Cardiac septum (tissue), 1 donor: ENCODE data around the gene SWT1. TPM values are rescaled to one million over a fixed set of nuclear protein-coding genes. Genes with fewer than 3 reads are reported as not detected.

Source experiments
- DNase-seq: peaks from one replicate; pipeline ENCODE4 v3.0.0-alpha.2; 2020; ENCODE audit warnings: low spot score
- intact Hi-C: fragments of 100-400 bp; cut with DNase I; formaldehyde crosslinking; loops from one replicate; pipeline ENCODE4 v1.14.0; 2022
- total RNA-seq: library from RNA; stranded (reverse); fragmentation: NEBNext Ultra II Directional; extraction: Animal tissue kit (Norgen Biotek cat#: 25700); gene quantifications from one replicate; pipeline ENCODE4 v1.2.1, GENCODE V29; 2021
- donor health status: DM: no; HTN: no; CAD: no.

The SWT1 gene
- total RNA-seq, 1 donor from 2014 or later: 5.3 TPM

DNA sequence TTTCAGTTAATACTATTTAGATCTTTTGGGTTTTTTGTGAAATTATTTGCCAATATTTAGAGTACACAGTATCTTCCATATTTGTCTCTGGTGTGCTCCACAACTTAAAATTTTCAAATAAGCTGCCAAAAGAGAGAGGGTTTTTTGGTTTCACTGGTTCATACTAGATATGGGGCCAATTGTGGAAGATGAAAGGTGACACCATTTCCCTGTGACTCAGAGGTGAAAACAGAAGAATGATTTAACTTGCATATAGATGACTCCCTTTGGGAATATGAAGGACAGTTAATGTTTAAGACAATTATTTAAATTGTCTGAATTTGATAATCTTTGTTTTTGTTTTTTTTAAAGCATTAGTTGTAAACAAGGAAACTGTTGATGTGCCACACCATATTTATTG, 122.6 kb downstream of the SWT1 start:
- intact Hi-C loops: no loop called here
- DNase-seq: no peak

DNA sequence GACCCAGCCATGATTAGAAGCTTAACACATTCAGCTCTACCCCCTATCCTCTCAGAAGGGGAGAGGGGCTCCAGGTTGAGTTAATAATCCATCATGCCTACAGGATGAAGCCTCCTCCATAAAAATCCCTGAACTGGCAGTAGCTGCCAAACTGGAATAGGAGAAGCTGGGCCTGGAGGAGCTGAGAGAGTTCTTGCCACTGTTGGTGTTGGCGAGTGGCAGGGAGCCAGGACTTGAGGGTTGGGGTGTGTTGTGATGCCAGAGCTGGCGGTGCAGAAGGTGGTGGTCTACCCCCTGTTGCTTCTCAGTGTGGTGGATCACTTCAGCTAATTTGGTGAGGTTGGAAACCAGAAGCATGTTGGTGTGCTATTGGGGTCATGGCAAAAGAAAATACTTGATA, 123.6 kb downstream of the SWT1 start:
- intact Hi-C loops: no loop called here
- DNase-seq: no peak

DNA sequence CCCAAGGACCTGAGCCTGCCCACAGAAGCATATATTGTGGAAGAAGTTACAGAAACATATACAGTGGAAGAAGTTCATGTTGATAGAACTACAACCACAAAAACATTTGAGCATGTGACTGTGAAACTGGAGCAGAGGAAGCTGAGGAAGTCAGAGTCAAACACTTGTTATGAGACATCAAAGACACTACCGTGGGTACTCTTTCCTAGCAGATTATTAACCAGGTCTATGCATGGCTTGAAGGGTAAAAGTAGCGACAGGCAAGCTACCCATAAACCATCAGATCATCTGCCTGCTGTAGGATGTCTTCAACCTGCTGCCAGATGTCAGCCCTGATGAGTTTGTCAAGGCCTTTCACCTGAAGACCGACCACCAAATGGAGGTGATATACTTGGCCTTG, 124.3 kb downstream of the SWT1 start:
- no peak for DNase-seq
- intact Hi-C loops: no loop called here

DNA sequence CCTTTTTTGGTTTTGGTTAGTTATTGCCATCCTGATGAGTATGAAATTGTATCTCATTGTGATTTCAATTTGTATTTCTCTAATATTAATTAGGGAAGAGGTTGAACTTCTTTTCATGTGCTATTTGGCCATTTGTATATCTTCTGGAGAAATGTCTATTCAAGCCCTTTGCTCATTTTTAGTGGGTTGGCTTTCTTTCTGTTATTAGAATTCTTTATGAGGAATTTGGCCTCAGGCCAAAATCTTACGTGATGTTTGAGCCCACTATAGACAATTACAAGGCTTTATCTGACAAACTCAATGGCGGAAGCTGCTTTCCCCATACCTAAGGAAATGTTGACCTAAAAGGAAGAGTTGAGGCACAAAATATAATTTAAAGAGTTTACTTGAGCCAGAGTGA, 127.1 kb downstream of the SWT1 start:
- intact Hi-C loops: no loop called here
- no peak for DNase-seq

DNA sequence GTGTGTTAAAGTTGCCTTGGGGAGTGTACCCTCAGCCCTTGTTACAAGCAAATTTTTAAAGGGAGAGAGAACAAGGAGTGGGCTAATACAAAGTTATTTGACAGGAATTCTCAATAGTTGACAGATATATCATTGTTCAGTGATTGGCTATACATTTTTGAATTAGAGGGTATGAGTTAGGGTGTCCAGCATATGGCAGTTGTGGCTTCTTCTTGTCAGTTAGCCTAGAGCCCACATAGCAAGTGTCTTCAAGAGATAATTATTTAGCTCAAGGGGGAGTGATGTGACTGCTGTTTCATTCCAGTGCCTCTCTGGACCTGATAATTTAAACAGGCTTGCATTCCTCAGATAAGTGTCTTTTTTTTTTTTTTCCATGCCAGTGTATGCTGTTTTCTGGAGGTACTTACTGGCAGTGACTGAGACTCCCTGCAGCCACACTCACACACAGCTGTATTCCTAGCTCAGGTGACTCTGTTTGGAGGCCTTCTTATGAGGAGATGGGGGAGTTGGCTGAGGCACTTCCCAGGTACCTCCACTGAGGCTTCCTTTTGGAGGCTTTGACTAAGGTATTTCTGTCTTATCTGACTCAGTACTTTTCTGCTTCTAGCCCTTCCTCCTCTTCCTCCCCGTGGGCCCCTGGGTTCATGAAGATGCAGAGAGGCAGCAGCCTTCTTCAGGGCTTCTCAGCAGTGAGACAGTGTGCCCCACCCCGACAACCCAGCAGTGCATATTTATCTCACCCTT, 127.7 kb downstream of the SWT1 start:
- intact Hi-C loops: no loop called here
- no peak for DNase-seq

DNA sequence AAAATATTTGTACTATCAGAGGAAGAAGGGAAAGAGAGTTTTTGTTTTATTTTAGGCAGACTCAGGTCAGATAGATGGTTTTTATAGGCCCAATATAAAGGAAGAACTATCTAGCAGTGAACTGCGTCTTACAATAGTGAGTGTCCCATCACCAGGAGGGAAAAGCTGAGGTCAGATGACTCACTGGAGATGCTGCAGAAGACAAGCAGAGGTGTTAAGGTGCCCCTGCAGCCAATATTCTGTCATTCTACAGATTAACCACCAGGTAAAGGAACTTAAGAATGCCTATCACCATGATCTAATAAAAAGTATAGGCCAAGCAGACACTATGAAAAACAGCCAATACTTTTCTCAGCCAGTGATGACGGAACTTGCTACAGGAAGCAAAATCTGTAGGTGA, 130.5 kb downstream of the SWT1 start:
- DNase-seq: no peak

DNA sequence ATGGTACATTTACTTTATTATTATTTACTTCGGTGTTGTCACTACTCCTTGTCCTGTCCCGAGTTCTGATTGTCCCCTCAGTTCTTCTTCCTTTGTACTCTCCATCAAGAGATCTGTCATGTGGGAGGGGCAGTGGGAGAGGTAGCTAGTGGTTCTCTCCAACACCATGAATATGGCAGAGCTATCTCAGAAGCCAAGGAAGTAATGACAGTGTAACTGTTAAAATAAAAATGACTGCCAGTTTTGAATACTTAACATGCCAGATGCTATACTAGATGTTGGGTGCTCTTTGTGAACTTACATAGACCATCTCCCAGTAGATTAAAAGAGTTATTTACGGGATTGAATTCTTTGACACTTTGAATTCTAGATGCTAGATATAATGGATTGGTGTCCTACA, 131.5 kb downstream of the SWT1 start:
- no peak for DNase-seq
- intact Hi-C loops: no loop called here

More for the DNA sequence above, 130.5 kb downstream of the SWT1 start:
- intact Hi-C loops: no loop called here

DNA sequence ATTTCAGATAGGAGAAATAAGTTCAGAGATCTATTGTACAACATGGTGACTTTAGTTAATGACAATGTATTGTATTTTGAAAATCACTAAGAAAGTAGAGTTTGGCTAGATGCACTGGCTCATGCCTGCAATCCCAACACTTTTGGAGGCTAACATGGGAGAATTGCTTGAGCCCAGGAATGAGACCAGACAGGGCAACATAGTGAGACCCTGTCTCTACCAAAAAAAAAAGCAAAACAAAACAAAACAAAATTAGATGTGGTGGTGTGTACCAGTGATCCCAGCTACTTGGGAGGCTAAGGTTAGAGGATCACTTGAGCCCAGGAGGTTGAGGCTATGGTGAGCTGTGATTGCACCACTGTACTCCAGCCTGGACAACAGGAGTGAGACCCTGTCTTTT, 132.9 kb downstream of the SWT1 start:
- intact Hi-C loops: no loop called here
- no peak for DNase-seq

DNA sequence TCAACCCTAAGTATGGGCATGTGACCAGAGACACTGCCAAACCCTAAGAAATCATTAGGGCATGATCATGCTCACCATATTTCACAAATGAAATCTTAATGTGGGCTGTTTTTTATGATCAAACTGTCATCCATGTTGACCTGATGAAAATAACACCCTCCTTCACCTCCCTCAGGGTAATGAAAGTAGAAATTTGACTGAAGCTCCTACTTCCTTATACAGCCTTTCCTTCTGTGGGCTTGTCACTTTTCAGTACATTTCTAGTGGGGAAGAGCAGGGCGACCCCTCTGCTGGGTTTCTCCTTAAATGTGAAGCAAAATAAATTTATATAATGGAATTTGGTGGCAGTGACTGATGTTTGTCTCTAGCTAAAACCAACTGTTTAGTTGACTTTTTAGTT, 134.2 kb downstream of the SWT1 start:
- no peak for DNase-seq
- intact Hi-C loops: no loop called here

DNA sequence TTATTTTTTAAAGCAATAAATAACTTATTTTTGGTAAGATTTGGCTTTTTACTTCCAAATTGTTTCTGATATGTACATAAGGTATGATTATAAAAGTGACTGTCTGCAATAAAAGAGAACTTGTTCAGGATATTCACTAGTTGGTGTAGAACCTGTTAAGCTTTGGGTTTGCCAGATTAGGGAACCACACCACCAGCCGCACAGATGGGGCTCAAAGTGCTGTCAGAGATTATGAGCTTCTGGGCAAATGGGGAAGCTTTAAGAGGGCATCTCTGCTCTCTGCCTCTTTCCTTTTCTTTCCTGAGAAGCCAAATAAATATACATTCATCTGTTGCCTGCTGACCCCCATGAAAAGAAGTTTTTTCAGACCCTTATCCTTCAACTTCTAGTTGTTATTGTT, 134.7 kb downstream of the SWT1 start:
- intact Hi-C loops: no loop called here
- no peak for DNase-seq

DNA sequence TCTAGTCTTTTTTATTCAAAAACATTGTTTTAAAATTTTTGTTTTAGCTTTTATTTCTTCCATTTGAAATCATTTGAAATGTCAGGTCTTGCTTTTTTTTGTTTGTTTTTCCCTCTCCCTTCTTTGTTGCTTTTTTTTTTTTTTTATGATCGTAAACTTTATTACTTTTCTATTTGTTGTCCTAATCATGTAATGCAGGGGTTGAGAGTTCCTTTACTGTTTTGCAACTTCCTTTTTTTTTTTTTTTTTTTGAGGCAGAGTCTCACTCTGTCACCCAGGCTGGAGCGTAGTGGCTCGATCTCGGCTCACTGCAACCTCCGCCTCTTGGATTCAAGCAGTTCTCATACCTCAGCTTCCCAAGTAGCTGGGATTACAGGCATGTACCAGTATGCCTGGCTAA, 135.3 kb downstream of the SWT1 start:
- intact Hi-C loops: no loop called here
- no peak for DNase-seq

DNA sequence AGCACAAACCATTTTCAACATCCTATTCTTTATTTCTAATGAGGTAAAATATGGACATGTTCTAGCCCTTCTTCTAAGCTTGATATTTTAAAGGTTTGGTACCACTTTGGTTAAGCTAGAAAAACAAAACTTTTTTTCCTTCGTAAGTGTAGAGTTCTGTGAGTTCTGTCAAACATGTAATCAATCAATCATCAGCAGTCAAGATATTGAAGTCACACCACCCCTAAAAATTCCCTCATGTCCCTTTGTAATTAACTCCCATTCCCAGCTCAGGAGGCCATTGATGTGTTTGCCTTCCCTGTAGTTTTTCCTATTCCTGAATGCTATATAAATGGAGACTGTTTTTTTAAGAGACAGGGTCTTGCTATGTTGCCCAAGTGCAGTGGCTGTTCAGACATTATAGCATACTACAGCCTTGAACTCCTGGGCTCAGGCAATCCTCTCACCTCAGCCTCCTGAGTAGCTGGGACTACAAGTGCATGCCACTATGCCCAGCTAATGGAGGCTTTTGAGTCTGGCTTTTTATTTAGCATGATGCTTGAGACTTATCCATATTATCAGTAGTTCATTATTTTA, 137.1 kb downstream of the SWT1 start:
- intact Hi-C loops: no loop called here
- no peak for DNase-seq

DNA sequence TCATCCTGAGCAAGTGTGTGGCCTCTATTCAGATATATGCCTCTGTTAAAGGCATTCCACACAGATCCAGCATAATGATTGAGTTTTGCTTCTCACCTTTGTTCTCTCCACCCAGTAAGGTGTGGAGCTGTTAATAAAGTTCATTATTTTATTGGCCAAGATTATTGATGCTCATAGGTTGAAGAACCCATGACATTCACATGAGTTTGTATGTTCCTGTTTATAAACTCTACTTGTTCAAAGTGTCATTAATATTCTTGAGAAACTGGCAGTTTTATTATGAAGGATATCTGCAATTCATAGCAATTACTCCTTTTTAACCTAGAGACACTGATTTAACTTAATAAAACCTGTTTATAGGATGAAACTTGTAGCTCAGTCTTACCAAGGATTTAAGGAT, 138.1 kb downstream of the SWT1 start:
- intact Hi-C loops: no loop called here

DNA sequence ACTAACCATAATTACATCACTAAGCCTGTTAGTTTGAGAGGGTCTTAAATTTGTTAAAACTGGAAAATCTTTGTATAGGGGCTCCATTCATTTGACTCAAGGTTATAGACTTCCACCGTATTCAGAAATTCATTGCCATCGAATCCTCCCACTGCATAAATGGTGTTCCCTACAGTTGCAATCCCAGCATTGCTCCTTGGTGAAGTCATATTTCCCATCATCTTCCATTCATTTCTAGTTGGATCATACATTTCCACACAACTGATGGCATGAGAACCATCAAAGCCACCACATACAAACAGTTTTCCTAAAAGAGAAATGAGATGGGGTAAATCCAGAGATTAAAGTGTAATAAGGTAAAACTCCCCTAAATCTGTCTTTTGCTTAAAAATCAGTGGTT, 141.0 kb downstream of the SWT1 start:
- no peak for DNase-seq
- intact Hi-C loops: no loop called here

More for the DNA sequence above, 138.1 kb downstream of the SWT1 start:
- no peak for DNase-seq

DNA sequence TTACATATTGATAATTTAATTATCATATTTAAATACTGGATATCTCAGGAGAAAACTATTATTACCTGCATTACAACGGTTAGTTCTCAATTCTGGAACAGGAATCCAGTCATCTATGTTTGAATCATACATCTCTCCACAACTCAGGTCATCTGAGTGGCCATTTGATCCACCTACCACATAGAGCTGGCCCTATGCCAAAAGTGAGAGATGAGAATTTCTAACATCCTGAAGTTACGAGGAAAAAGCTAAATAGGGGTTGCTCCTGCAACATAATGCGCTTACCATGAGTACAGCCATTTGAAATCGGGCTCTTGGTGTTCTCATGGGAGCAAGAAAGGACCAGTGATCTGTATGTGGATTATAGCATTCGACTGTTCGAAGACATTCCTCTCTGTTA, 143.2 kb downstream of the SWT1 start:
- intact Hi-C loops: no loop called here
- no peak for DNase-seq

DNA sequence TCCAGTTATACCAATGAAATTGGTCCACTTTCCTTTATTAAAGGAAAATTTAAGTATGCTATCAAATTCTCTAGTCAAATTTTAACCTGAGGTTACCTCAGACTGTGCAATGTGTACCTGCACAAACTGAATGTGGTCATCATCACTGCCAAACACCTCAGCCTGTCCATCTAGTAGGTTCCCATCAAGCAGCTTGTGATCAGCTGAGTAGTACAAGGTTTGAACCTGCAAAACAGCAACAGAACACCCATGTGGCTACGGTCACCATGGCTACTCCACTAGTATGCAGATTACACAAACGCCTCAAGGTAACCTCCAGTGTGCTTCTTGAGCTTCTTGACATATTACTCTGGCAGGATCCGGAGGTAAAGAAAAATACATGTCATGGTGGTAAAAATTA, 148.5 kb downstream of the SWT1 start:
- intact Hi-C loops: no loop called here
- no peak for DNase-seq

DNA sequence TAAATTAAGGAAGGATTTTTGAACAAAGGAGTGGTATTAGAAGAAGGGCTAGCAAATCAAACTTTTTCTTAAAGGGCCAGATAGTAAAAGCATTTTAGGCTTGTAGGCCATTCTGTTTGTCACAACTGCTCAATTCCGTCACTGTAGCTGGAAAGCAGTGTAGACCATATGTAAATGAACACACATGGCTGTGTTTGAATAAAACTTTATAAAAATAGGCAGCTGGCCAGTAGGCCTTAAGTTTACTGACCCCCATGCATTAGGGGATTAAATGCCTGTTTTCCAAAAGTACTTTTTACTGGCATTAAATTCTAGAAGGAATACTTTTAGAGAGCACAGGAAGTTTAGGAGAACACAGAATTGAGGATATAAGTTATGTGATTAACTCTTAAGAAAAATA, 151.2 kb downstream of the SWT1 start:
- DNase-seq: no peak
- intact Hi-C loops: no loop called here

DNA sequence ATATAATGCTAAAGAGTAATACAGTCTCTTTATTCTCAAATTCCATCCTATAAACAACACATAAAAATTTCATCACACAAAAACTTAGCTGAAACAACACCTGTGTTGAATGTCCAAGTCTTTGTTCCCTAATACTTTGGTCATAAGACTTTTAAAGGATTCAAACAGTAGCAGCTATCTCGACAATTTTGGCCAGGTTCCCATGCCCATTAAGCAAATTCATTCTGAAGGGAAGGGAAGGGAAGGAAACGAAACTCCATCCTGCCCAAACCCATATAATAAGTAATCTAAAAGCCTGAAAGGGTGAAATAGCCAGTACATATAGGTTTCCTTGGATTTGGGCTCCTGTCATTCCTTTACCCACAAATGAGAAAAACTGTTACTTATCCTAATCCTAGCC, 152.6 kb downstream of the SWT1 start:
- no peak for DNase-seq
- intact Hi-C loops: no loop called here

DNA sequence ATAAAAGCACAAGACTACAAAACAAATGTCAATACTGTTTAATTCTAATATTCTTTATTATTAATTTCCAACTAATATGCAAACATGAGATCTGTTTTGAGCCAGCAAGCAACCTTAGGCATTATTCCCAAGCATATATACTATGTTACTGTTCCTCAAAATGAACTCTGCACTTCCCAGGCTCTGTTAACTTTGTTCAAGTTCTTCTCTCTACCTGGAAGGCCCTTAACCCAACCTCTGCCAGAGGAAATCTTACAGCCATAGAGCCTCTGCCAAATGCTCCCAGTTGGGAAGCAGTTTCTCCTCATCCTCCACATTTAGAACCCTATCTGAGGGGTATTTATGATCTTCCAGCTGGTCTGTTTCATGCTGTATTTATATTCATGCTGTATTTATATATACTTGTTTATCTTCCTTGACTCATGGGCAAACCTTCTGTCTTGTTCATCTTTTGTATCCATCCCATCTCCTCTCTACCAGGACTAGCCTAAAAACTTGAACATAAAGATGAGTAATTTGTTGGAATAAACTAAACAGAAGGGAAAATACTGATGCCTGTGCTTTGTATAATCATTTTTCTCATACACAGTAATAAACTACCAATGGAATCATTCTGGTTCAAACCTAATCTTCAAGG, 154.7 kb downstream of the SWT1 start:
- intact Hi-C loops: loop anchor here (10.0 kb wide), 1 partner anchor 283 kb away; no protein-coding TSS in a partner anchor
- no peak for DNase-seq

DNA sequence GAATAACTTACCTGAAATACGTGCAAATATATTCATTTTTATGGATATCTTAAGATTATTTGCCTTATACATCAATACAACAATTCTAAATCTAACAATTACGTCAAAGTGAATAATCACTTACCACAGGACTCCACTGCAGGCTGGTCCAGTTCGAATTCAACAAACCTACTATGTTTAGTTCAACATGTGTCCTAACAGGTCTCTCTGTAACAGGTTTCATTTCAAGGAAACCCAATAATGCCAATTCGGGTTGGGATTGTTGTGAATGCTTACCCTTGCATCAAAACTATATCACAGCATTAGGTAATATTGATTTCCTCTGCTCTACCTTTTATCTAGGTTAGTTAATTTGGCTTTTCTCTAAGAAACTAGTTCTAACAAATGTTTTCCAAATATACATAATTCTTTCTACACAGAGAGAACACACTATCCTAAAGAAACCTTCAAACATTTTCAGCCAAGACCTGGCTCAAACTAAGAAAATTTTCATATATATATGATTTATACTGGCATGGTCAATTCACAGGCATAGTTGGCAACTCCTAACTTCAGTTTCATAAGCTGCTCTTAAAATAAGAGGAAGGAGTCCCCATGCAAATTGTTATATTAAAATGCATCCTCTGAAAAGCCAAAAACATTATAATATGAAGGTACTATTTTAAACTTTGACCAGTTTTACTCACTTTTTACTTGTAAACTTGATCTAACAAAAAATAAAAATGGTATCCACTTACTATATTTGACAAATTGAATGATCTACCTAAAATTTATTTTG, 155.6 kb downstream of the SWT1 start:
- DNase-seq: no peak
- intact Hi-C loops: loop anchor here (10.0 kb wide), 1 partner anchor 282 kb away; no protein-coding TSS in a partner anchor
